Activated CD4-positive, alpha-beta memory T cell treated with anti-CD3 and anti-CD28 coated beads, Interleukin-2, amount 10 ng/mL, durations not matched to agents 7 days and 5 days (primary cell): Measurements from ENCODE around the gene BNIP5. TPM values are rescaled to one million over a fixed set of nuclear protein-coding genes. Genes with fewer than 3 reads are reported as not detected.

Source experiments
- CTCF ChIA-PET: fragments of 350-600 bp; sonication (Branson Sonifier 250); formaldehyde crosslinking; loops from one replicate; lab custom pipeline; 2021; ENCODE audit warnings: antibody characterized with exemption, inconsistent platforms; lab: Charles Lee
- POLR2A ChIA-PET: fragments of 350-600 bp; sonication (Branson Sonifier 250); formaldehyde crosslinking; loops from one replicate; lab custom pipeline; 2021; ENCODE audit warnings: antibody characterized with exemption; lab: Charles Lee
- DNase-seq: peaks from one replicate; pipeline ENCODE4 v3.0.0-alpha.2; 2020
- H3K27ac Mint-ChIP-seq: one replicate; pipeline ENCODE4 v1.8.0; 2021; ENCODE audit warnings: mild to moderate bottlenecking, mixed read lengths
- H3K27me3 Mint-ChIP-seq: one replicate; pipeline ENCODE4 v1.8.0; 2021; ENCODE audit warnings: mixed read lengths
- H3K36me3 Mint-ChIP-seq: one replicate; pipeline ENCODE4 v1.8.0; 2021; ENCODE audit warnings: low read depth, mixed read lengths
- H3K4me1 Mint-ChIP-seq: one replicate; pipeline ENCODE4 v1.8.0; 2021; ENCODE audit warnings: mixed read lengths
- H3K4me3 Mint-ChIP-seq: one replicate; pipeline ENCODE4 v1.8.0; 2021; ENCODE audit warnings: mild to moderate bottlenecking, mixed read lengths
- H3K9me3 Mint-ChIP-seq: one replicate; pipeline ENCODE4 v1.8.0; 2021; ENCODE audit warnings: mixed read lengths
- total RNA-seq, 2 experiments: library from RNA; stranded (reverse); gene quantifications; one replicate each; pipeline ENCODE4 v1.2.3, GENCODE V29; 2021

The BNIP5 gene
- not detected for total RNA-seq

GRCh38 chr6:36336779-36337241, at the start of gene BNIP5:
BNIP5 (minus strand) TSS chr6:36336888; CDS start chr6:36330690, 6,198 bp downstream.
- Mint-ChIP-seq H3K36me3 (no peaks in the 10 kb centered on the region), H3K4me3 (no peak within 1 kb of the TSS), H3K4me1 (peaks cover 13% of the 10 kb centered on the region), H3K27me3 (peaks cover 56% of the 10 kb centered on the region), H3K27ac (no peak within 1 kb of the TSS), H3K9me3 (no peaks in the 10 kb centered on the region)
- CTCF ChIA-PET = no interaction called here
- POLR2A ChIA-PET = interaction anchor here (1.3 kb wide), 1 partner anchor 9 kb away, joined by 3 read pairs; no protein-coding TSS in a partner anchor
- no peak for DNase-seq

GRCh38 chr6:36384095-36384494, 47.4 kb upstream of the BNIP5 start:
- H3K27ac Mint-ChIP-seq = peak overlapping the region; percentile 91
- CTCF ChIA-PET = interaction anchor here (1.1 kb wide), 1 partner anchor 43 kb away, joined by 3 read pairs; no protein-coding TSS in a partner anchor
- no peak for DNase-seq
- peak overlapping the region; percentile 30 for H3K4me3 Mint-ChIP-seq
- peaks cover 7% of the 10 kb centered on the region for H3K27me3 Mint-ChIP-seq
- POLR2A ChIA-PET = no interaction called here
- peaks cover 79% of the 10 kb centered on the region for H3K4me1 Mint-ChIP-seq
- peaks cover 64% of the 10 kb centered on the region for H3K36me3 Mint-ChIP-seq
- H3K9me3 Mint-ChIP-seq = no peaks in the 10 kb centered on the region

- peak overlapping the region; percentile 30 for H3K4me3 Mint-ChIP-seq
- H3K4me1 Mint-ChIP-seq = peaks cover 83% of the 10 kb centered on the region
- peaks cover 6% of the 10 kb centered on the region for H3K27me3 Mint-ChIP-seq
- DNase-seq = peak; percentile 42
- H3K9me3 Mint-ChIP-seq = no peaks in the 10 kb centered on the region
- ChIA-PET CTCF (interaction anchor here (1.1 kb wide), 1 partner anchor 43 kb away, joined by 3 read pairs; no protein-coding TSS in a partner anchor), POLR2A (interaction anchor here (1.2 kb wide), 1 partner anchor 39 kb away, joined by 3 read pairs; no protein-coding TSS in a partner anchor)
- peak overlapping the region; percentile 91 for H3K27ac Mint-ChIP-seq
- H3K36me3 Mint-ChIP-seq = peaks cover 69% of the 10 kb centered on the region
Measured at GRCh38 chr6:36383606-36384005, 46.9 kb upstream of the BNIP5 start.

GRCh38 chr6:36382976-36383375, 46.3 kb upstream of the BNIP5 start:
- Mint-ChIP-seq H3K4me1 (peaks cover 82% of the 10 kb centered on the region), H3K4me3 (no peak overlapping the region), H3K9me3 (no peaks in the 10 kb centered on the region), H3K36me3 (peaks cover 69% of the 10 kb centered on the region), H3K27me3 (peaks cover under 1% of the 10 kb centered on the region), H3K27ac (peak overlapping the region; percentile 91)
- ChIA-PET CTCF (interaction anchor here (1.5 kb wide), 1 partner anchor 22 kb away, joined by 3 read pairs; no protein-coding TSS in a partner anchor), POLR2A (interaction anchor here (1.2 kb wide), 2 partner anchors 40 to 261 kb away, joined by 3 read pairs; no protein-coding TSS in a partner anchor)
- no peak for DNase-seq

GRCh38 chr6:36381502-36382389, 45.1 kb upstream of the BNIP5 start:
- Mint-ChIP-seq H3K36me3 (peaks cover 70% of the 10 kb centered on the region), H3K9me3 (no peaks in the 10 kb centered on the region), H3K27me3 (no peaks in the 10 kb centered on the region), H3K4me3 (no peak overlapping the region), H3K4me1 (peaks cover 81% of the 10 kb centered on the region), H3K27ac (peak overlapping the region; percentile 30)
- CTCF ChIA-PET = interaction anchor here (1.5 kb wide), 1 partner anchor 21 kb away, joined by 3 read pairs; no protein-coding TSS in a partner anchor
- DNase-seq = no peak
- POLR2A ChIA-PET = interaction anchor here (0.9 to 1.8 kb wide), 4 partner anchors 13 to 260 kb away, joined by 3 to 8 read pairs (median 3); no protein-coding TSS in a partner anchor

GRCh38 chr6:36380166-36380565, 43.5 kb upstream of the BNIP5 start:
- peaks cover 66% of the 10 kb centered on the region for H3K4me1 Mint-ChIP-seq
- H3K9me3 Mint-ChIP-seq = no peaks in the 10 kb centered on the region
- POLR2A ChIA-PET = interaction anchor here (1.3 to 1.8 kb wide), 2 partner anchors 12 to 15 kb away, joined by 3 to 8 read pairs; no protein-coding TSS in a partner anchor
- DNase-seq = no peak
- H3K27me3 Mint-ChIP-seq = no peaks in the 10 kb centered on the region
- H3K36me3 Mint-ChIP-seq = peaks cover 67% of the 10 kb centered on the region
- CTCF ChIA-PET = no interaction called here
- no peak overlapping the region for H3K4me3 Mint-ChIP-seq
- H3K27ac Mint-ChIP-seq = peak overlapping the region; percentile 33

- Mint-ChIP-seq H3K4me1 (peaks cover 56% of the 10 kb centered on the region), H3K27ac (peak overlapping the region; percentile 33), H3K4me3 (no peak overlapping the region), H3K9me3 (no peaks in the 10 kb centered on the region), H3K27me3 (no peaks in the 10 kb centered on the region), H3K36me3 (peaks cover 67% of the 10 kb centered on the region)
- CTCF ChIA-PET = interaction anchor here (0.6 kb wide), 1 partner anchor 250 kb away, joined by 4 read pairs; no protein-coding TSS in a partner anchor
- POLR2A ChIA-PET = no interaction called here
- DNase-seq = no peak
Measured at GRCh38 chr6:36378936-36379335, 42.2 kb upstream of the BNIP5 start.

- Mint-ChIP-seq H3K36me3 (peaks cover 62% of the 10 kb centered on the region), H3K27ac (peak overlapping the region; percentile 33), H3K27me3 (no peaks in the 10 kb centered on the region), H3K4me1 (peaks cover 51% of the 10 kb centered on the region), H3K4me3 (no peak overlapping the region), H3K9me3 (no peaks in the 10 kb centered on the region)
- DNase-seq = no peak
- POLR2A ChIA-PET = interaction anchor here (1.4 kb wide), 1 partner anchor 19 kb away, joined by 3 read pairs; no protein-coding TSS in a partner anchor
- CTCF ChIA-PET = no interaction called here
Measured at GRCh38 chr6:36378243-36378920, 41.7 kb upstream of the BNIP5 start.

- Mint-ChIP-seq H3K27ac (peak overlapping the region; percentile 7), H3K36me3 (peaks cover 56% of the 10 kb centered on the region), H3K9me3 (no peaks in the 10 kb centered on the region), H3K4me3 (no peak overlapping the region), H3K27me3 (no peaks in the 10 kb centered on the region), H3K4me1 (peaks cover 43% of the 10 kb centered on the region)
- POLR2A ChIA-PET = interaction anchor here (1.4 kb wide), 1 partner anchor 19 kb away, joined by 3 read pairs; no protein-coding TSS in a partner anchor
- CTCF ChIA-PET = interaction anchor here (0.6 kb wide), 1 partner anchor 72 kb away, joined by 3 read pairs; no protein-coding TSS in a partner anchor
- DNase-seq = no peak
Measured at GRCh38 chr6:36377594-36377993, 40.9 kb upstream of the BNIP5 start.

GRCh38 chr6:36376742-36377141, 40.1 kb upstream of the BNIP5 start:
- peaks cover 35% of the 10 kb centered on the region for H3K4me1 Mint-ChIP-seq
- ChIA-PET CTCF (no interaction called here), POLR2A (interaction anchor here (1.4 kb wide), 1 partner anchor 18 kb away, joined by 3 read pairs; no protein-coding TSS in a partner anchor)
- no peak overlapping the region for H3K4me3 Mint-ChIP-seq
- no peak for DNase-seq
- H3K9me3 Mint-ChIP-seq = no peaks in the 10 kb centered on the region
- peaks cover 56% of the 10 kb centered on the region for H3K36me3 Mint-ChIP-seq
- no peak overlapping the region for H3K27ac Mint-ChIP-seq
- no peaks in the 10 kb centered on the region for H3K27me3 Mint-ChIP-seq

- Mint-ChIP-seq H3K27me3 (no peaks in the 10 kb centered on the region), H3K36me3 (peaks cover 53% of the 10 kb centered on the region), H3K4me1 (peaks cover 31% of the 10 kb centered on the region), H3K27ac (no peak overlapping the region), H3K9me3 (no peaks in the 10 kb centered on the region), H3K4me3 (no peak overlapping the region)
- no peak for DNase-seq
- POLR2A ChIA-PET = no interaction called here
- CTCF ChIA-PET = no interaction called here
Measured at GRCh38 chr6:36376183-36376582, 39.5 kb upstream of the BNIP5 start.

GRCh38 chr6:36375644-36376155, 39.0 kb upstream of the BNIP5 start:
- Mint-ChIP-seq H3K36me3 (peaks cover 51% of the 10 kb centered on the region), H3K9me3 (no peaks in the 10 kb centered on the region), H3K27ac (no peak overlapping the region), H3K4me1 (peaks cover 26% of the 10 kb centered on the region), H3K27me3 (no peaks in the 10 kb centered on the region), H3K4me3 (no peak overlapping the region)
- no peak for DNase-seq
- ChIA-PET CTCF (no interaction called here), POLR2A (no interaction called here)
